Endothelial cell of umbilical vein (primary cell): ENCODE measurements around the gene RPS6KA6. TPM values are rescaled to one million over a fixed set of nuclear protein-coding genes. Genes with fewer than 3 reads are reported as not detected.
A peak's percentile ranks its signal among the peaks of the same experiment; 100 is the strongest.

ENCODE experiments used
- BruUV-seq: library from RNA; stranded (reverse); fragments of 400-500 nt; replicated peaks from 2 replicates; lab custom pipeline; 2021; lab: Mats Ljungman, UMichigan
- CTCF ChIA-PET: fragments of 300-600, 350-600 bp; sonication (Branson Sonifier 250); formaldehyde crosslinking; loops from one replicate; lab custom pipeline; 2021; ENCODE audit warnings: antibody characterized with exemption, inconsistent platforms; lab: Charles Lee
- POLR2A ChIA-PET: fragments of 300-600, 350-600 bp; sonication (Branson Sonifier 250); formaldehyde crosslinking; loops from one replicate; lab custom pipeline; 2021; ENCODE audit warnings: antibody characterized with exemption, inconsistent platforms; lab: Charles Lee
- DNase-seq: peaks from one replicate; pipeline ENCODE4 v3.0.0-alpha.2; 2011; ENCODE audit warnings: low read depth, low spot score
- FAIRE-seq: peaks from 2 replicates; lab custom pipeline; 2011; peaks lifted over from hg19 to GRCh38; lab: Jason Lieb, UNC
- H2AFZ ChIP-seq: 2 replicates; pipeline ENCODE4 v1.6.0; 2012; ENCODE audit warnings: low read depth, low read length, control low read depth, inconsistent platforms
- H3K27ac ChIP-seq: 2 replicates; pipeline ENCODE4 v1.5.1; 2011; ENCODE audit warnings: low read depth, mild to moderate bottlenecking, control low read depth, low read length, moderate library complexity; ENCODE audit not compliant: insufficient read depth
- H3K27me3 ChIP-seq, 2 experiments: 2 replicates each; pipeline versions ENCODE4 v1.6.0 to v1.6.1; 2011; ENCODE audit warnings: low read length in 2 of 2, mixed read lengths in 1 of 2; ENCODE audit not compliant: control insufficient read depth in 2 of 2, insufficient read depth in 2 of 2
- H3K36me3 ChIP-seq, 2 experiments: 2 replicates in 1 of 2; 3 replicates in 1 of 2; pipeline ENCODE4 v1.5.1; 2011; ENCODE audit warnings: low read length in 2 of 2, mild to moderate bottlenecking in 1 of 2, moderate library complexity in 1 of 2; ENCODE audit not compliant: control insufficient read depth in 2 of 2, insufficient read depth in 2 of 2; ENCODE audit errors: extremely low read depth in 1 of 2
- H3K4me1 ChIP-seq: 3 replicates; pipeline ENCODE4 v1.5.1; 2011; ENCODE audit warnings: mild to moderate bottlenecking, low read length; ENCODE audit not compliant: control insufficient read depth, insufficient read depth; ENCODE audit errors: extremely low read depth
- H3K4me2 ChIP-seq: 2 replicates; pipeline ENCODE4 v1.6.1; 2011; ENCODE audit warnings: low read length, control low read depth, mixed read lengths; ENCODE audit not compliant: insufficient read depth
- H3K4me3 ChIP-seq, 3 experiments: fragments of 200-600 bp in 1 of 3; sonication (generic), shearing (Covaris generic) in 1 of 3; replicated peaks in 1 of 3; 2 replicates each; pipeline ENCODE4 v1.5.1; 2011 to 2016; ENCODE audit warnings: control low read depth in 3 of 3, low read length in 3 of 3, mild to moderate bottlenecking in 2 of 3, inconsistent platforms in 1 of 3, low read depth in 1 of 3, moderate library complexity in 1 of 3; ENCODE audit not compliant: insufficient read depth in 1 of 3
- H3K79me2 ChIP-seq: 2 replicates; pipeline ENCODE4 v1.6.0; 2012; ENCODE audit warnings: low read length, inconsistent platforms; ENCODE audit not compliant: control insufficient read depth, insufficient read depth
- H3K9ac ChIP-seq: replicated peaks from 2 replicates; pipeline ENCODE3; 2011; ENCODE audit warnings: low read length, control low read depth; ENCODE audit not compliant: insufficient read depth; ENCODE audit errors: extremely low read depth
- H3K9me1 ChIP-seq: replicated peaks from 3 replicates; pipeline ENCODE4 v1.6.0; 2011; ENCODE audit warnings: mild to moderate bottlenecking, low read length; ENCODE audit not compliant: control insufficient read depth, insufficient read depth; ENCODE audit errors: extremely low read depth
- H3K9me3 ChIP-seq: replicated peaks from 2 replicates; pipeline ENCODE4 v1.5.1; 2012; ENCODE audit warnings: low read length, inconsistent platforms; ENCODE audit not compliant: control insufficient read depth, insufficient read depth
- H4K20me1 ChIP-seq: replicated peaks from 2 replicates; pipeline ENCODE3; 2011; ENCODE audit warnings: mild to moderate bottlenecking, low read length; ENCODE audit not compliant: control insufficient read depth, insufficient read depth; ENCODE audit errors: extremely low read depth
- CTCF ChIP-seq, 2 donors: IDR thresholded peaks; 1 replicate in 1 of 2; 2 replicates in 1 of 2; pipeline ENCODE4 v1.5.1; 2011; ENCODE audit warnings: low read length in 2 of 2, mild to moderate bottlenecking in 2 of 2, moderate library complexity in 2 of 2, control low read depth in 1 of 2, inconsistent platforms in 1 of 2, low read depth in 1 of 2; ENCODE audit not compliant: insufficient read depth in 1 of 2; ENCODE audit errors: extremely low read depth in 1 of 2
- EZH2 ChIP-seq: IDR thresholded peaks from 2 replicates; pipeline ENCODE4 v1.6.1; 2012; ENCODE audit warnings: borderline replicate concordance, low read depth, mild to moderate bottlenecking, moderate library complexity, low read length, inconsistent platforms; ENCODE audit not compliant: severe bottlenecking
- FOS ChIP-seq: IDR thresholded peaks from 2 replicates; pipeline ENCODE4 v1.6.1; 2011; ENCODE audit warnings: mild to moderate bottlenecking, low read length, moderate library complexity, borderline replicate concordance; ENCODE audit not compliant: insufficient read depth
- GATA2 ChIP-seq: IDR thresholded peaks from 2 replicates; pipeline ENCODE4 v1.7.0; 2011; ENCODE audit warnings: low read depth, mild to moderate bottlenecking, moderate library complexity, mixed read lengths, low read length; ENCODE audit not compliant: insufficient read length, insufficient read depth
- JUN ChIP-seq: IDR thresholded peaks from 2 replicates; pipeline ENCODE4 v1.6.1; 2011; ENCODE audit warnings: borderline replicate concordance, low read depth; ENCODE audit not compliant: insufficient read length, insufficient read depth
- MAX ChIP-seq: IDR thresholded peaks from 2 replicates; pipeline ENCODE4 v1.6.1; 2011; ENCODE audit not compliant: insufficient read depth, insufficient read length
- MYC ChIP-seq: IDR thresholded peaks from one replicate; pipeline ENCODE4 v1.6.1; 2011; ENCODE audit warnings: mild to moderate bottlenecking, low read depth, low read length
- POLR2A ChIP-seq: IDR thresholded peaks from 2 replicates; pipeline ENCODE4 v1.6.1; 2012; ENCODE audit warnings: low read depth, mild to moderate bottlenecking, control low read depth, low read length
- POLR2AphosphoS5 ChIP-seq: IDR thresholded peaks from 2 replicates; pipeline ENCODE4 v1.6.1; 2012; ENCODE audit warnings: low read depth, mild to moderate bottlenecking, control low read depth, low read length, moderate library complexity; ENCODE audit not compliant: insufficient read depth
- dilution Hi-C: fragments of 300-500 bp; cut with MboI; formaldehyde crosslinking; loops from one replicate; pipeline ENCODE4 v1.15.0; 2019; ENCODE audit warnings: low sequenced_read_pairs; ENCODE audit not compliant: extremely low pct_ligation_motif_present
- intact Hi-C: fragments of 100-400 bp; cut with micrococcal nuclease; formaldehyde crosslinking; loops from one replicate; pipeline ENCODE4 v1.10.0; 2022
- polyA plus RNA-seq, 4 experiments: library from polyadenylated mRNA; depleted of rRNA in 3 of 4; stranded (reverse) in 3 of 4; unstranded in 1 of 4; fragments of >200 nt; gene quantifications; 2 replicates each; pipeline versions ENCODE4 v1.2.1 to v1.2.3, GENCODE V29; 2011 to 2012; ENCODE audit warnings: missing spikeins in 1 of 4
- total RNA-seq: library from RNA; stranded (reverse); gene quantifications from 2 replicates; pipeline ENCODE4 v1.2.3, GENCODE V29; 2021

The RPS6KA6 gene
- total and polyA plus RNA-seq, 2 donors (not counting 3 experiments of a cell fraction or from before 2014, with no cell fraction given) = 0.23 to 0.69 TPM

GRCh38 chrX:84168095-84168494, 19.9 kb downstream of the RPS6KA6 start:
- no peak overlapping the region for H3K9ac ChIP-seq
- H3K27me3 ChIP-seq = no peaks in the 10 kb centered on the region
- no peaks in the 10 kb centered on the region for H4K20me1 ChIP-seq
- H3K27ac ChIP-seq = no peak overlapping the region
- CTCF ChIA-PET = no interaction called here
- dilution Hi-C loops = no loop called here
- peak; percentile 23 for DNase-seq
- peak; percentile 30 for TF ChIP-seq GATA2
- no peak for TF ChIP-seq EZH2
- no peak for TF ChIP-seq MYC
- TF ChIP-seq FOS = no peak
- H3K9me3 ChIP-seq = no peaks in the 10 kb centered on the region
- no peak overlapping the region for H2AFZ ChIP-seq
- no peak overlapping the region for H3K4me3 ChIP-seq
- intact Hi-C loops = no loop called here
- no peak overlapping the region for H3K4me2 ChIP-seq
- no peaks in the 10 kb centered on the region for H3K4me1 ChIP-seq
- no TSS peak for BruUV-seq
- POLR2A ChIA-PET = no interaction called here
- H3K79me2 ChIP-seq = no peaks in the 10 kb centered on the region
- H3K9me1 ChIP-seq = no peaks in the 10 kb centered on the region
- peak; percentile 57 for FAIRE-seq
- H3K36me3 ChIP-seq = no peaks in the 10 kb centered on the region

- H3K9me3 ChIP-seq = no peaks in the 10 kb centered on the region
- H3K9ac ChIP-seq = no peak overlapping the region
- H3K4me3 ChIP-seq = no peak overlapping the region
- no TSS peak for BruUV-seq
- ChIA-PET POLR2A (no interaction called here), CTCF (no interaction called here)
- no peaks in the 10 kb centered on the region for H3K9me1 ChIP-seq
- no peaks in the 10 kb centered on the region for H3K27me3 ChIP-seq
- no peaks in the 10 kb centered on the region for H3K36me3 ChIP-seq
- TF ChIP-seq MYC (no peak), POLR2AphosphoS5 (no peak), GATA2 (no peak), POLR2A (no peak), JUN (no peak), EZH2 (no peak), CTCF (IDR thresholded peaks at IDR 0.05; ENCODE audit: extremely low read depth in 1 of 2, insufficient read depth in 1 of 2, low read depth in 1 of 2, low read length in 2 of 2) (no peak), FOS (no peak), MAX (no peak)
- intact Hi-C loops (no loop called here), dilution Hi-C loops (no loop called here)
- no peaks in the 10 kb centered on the region for H4K20me1 ChIP-seq
- H3K4me2 ChIP-seq = no peak overlapping the region
- H3K79me2 ChIP-seq = no peaks in the 10 kb centered on the region
- H3K4me1 ChIP-seq = no peaks in the 10 kb centered on the region
- no peak overlapping the region for H2AFZ ChIP-seq
- no peak overlapping the region for H3K27ac ChIP-seq
- DNase-seq (no peak), FAIRE-seq (no peak)
These were observed 22.3 kb downstream of the RPS6KA6 start for GRCh38 chrX:84165711-84166110.
